Midbrain (tissue), 1 donor: Measurements from ENCODE around the gene HAND1.

Experiments
- DNase-seq: peaks from one replicate; lab custom pipeline; 2025; lab: John Stamatoyannopoulos, UW

The HAND1 gene

DNA sequence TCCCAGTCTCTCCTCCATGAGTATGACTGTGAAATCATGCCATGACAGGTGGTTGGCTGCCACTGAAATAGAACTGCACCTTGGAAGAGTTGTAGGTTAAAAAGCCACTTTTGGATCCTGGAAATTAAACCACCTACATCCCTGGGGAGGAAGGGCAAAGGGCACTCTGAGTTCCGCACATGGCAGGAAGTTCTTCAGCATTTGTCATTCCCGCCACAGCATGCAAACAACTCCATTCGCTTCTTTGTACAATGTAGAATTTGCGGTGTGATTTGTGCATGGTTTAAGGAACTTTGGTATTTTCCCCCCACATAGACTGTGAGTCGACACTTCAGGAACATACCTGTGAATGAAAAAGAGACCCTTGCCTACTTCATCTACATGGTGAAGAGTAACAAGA is 22.4 kb downstream of the HAND1 start:
- DNase-seq, result no peak

DNA sequence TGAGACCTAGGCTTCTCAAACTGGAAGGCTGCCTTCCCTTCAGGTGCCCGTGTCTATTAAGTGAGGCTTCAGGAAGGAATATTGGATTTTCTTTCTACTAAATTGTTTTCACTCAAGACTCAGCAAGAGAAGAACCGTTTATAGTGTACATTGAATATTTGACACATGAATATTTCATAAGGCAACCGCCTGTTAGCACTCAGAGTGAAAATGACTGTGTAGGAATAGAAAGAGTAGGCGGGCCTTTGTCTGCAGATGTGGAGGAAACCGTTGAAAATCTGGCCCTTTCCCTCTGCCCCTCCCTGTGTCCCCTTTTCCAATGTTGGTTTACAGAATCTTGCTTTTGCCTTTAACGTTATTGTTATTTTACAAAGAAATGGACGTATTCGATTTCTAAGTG is 26.1 kb downstream of the HAND1 start:
- no peak for DNase-seq

DNA sequence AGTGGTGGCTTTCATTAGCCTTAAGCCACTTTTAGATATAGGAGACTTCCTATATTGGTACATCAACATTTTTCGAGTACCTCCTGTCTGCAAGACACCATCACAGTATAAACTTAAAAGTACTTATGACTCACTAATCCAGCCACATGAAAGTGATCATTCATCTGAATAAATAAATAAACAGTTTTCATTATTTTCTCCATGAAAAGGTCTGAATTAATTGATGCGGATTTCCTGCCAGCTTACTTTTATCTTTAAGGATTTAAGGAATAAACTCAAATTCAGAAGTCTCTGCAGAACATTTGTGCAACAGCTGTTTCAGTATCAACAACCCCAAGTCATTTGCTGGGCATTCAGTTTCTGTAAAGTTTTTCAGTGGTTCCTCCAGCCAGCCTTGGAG is 28.2 kb downstream of the HAND1 start:
- no peak for DNase-seq

DNA sequence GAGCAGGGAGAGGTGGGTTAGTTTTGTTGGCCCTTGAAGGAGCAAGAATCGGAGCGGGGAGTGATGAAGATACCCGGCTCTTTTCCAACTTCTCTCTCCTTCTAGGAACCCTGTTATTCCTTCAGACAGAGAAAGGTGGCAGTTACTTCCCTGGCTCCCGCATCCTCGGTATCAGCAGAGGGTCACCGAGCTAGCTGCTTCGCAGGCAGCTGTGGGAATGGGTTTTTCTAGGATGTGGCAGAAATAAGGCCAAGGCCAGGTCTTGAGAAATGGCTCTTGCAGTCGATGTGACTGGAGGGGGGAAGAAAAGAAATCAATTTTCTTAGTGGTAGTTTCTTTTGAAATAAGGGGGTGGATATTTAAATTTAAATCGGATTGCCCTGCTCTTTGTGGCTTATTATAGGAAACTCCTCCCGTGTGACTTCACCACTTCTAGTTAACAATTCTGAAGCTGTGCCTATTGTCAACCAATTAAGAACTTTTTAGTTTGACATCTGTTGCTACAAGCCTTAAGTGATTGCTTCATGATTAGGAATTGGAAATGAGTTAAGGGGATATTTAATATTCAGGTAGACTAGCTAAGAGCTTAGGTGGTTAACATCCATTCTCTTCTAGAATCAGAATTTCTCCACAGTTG is 30.8 kb downstream of the HAND1 start:
- DNase-seq, result peak; percentile 23

DNA sequence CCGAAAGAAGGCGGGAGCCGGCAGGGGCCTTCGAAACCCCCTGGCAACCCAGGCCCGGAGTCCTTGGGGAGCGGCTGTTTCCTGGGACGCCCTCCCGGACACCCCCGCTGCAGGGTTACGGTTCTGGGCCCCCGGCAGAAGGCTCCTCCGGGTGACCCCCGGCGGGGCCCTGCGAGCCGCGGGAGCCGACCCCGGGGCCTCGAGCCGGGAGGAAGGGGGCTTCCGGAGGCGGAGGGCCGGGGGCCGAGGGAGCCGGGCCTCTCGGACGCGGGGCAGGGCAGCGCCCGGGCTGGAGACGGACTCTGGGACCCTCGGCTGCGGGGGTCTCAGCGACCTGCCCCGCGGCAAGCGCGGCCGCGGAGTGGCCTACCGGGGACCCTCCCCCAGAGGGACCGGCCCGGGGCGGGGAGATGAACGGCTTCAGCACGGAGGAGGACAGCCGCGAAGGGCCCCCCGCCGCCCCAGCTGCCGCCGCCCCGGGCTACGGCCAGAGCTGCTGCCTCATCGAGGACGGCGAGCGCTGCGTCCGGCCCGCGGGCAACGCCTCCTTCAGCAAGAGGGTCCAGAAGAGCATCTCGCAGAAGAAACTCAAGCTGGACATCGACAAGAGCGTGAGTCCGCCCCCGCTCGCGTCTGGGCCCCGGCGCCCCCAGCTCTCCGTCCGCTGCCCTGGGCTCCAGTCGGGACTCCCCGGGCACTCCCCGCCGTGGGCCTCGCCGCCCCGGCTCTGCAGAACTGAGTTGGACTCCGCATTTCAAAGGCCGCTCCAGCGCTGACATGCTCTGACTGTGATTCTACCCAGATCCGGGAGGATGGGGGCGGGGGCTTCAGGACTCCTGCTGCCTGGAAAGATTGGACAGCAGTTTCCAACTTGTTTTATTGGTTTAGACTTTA is 31.6 kb downstream of the HAND1 start:
- peak; percentile 23 for DNase-seq

DNA sequence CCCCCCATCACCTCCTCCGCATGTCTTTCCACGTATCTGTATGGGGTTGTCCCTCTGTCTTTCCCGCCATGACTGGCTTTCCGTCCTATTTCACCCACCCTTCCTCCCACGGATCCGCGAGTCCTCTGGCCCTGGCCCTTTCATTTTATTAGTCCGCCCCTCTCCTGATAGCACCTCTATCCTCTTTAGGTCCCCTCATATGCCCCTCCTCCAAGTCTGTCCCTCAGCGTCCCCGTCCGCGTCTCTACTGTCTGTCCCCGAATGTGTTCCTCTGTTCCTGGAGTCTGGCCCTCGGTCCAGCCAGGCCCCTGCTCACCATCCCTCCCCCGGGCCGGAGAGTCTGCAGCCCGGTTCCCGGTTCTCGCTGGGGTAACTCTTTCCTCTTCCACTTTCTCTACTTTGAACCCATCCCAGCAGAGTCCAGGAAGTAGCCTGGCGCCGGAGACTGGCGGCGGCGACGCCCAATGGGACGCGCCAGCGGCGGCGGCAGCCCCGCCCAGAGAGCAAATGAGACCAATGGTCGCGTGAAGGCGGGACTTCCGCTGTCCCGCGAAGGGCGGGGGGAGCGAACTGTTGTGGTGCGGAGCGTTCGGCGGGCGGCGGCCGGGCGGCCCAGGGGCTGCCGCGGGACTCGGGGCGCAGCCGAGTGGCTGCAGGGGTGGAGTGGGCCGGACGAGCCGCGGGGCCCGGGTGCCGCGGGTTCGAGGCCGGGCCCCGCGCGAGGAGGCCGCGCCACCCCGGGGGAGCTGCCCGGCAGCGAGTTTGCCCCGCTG is 32.4 kb downstream of the HAND1 start, which contains the start of gene SAP30L:
TSS of gene SAP30L (plus strand) at position 576 of the 773 bp plus-strand sequence. CDS start 608 bp downstream, outside the sequence.
- peak; percentile 96 for DNase-seq

DNA sequence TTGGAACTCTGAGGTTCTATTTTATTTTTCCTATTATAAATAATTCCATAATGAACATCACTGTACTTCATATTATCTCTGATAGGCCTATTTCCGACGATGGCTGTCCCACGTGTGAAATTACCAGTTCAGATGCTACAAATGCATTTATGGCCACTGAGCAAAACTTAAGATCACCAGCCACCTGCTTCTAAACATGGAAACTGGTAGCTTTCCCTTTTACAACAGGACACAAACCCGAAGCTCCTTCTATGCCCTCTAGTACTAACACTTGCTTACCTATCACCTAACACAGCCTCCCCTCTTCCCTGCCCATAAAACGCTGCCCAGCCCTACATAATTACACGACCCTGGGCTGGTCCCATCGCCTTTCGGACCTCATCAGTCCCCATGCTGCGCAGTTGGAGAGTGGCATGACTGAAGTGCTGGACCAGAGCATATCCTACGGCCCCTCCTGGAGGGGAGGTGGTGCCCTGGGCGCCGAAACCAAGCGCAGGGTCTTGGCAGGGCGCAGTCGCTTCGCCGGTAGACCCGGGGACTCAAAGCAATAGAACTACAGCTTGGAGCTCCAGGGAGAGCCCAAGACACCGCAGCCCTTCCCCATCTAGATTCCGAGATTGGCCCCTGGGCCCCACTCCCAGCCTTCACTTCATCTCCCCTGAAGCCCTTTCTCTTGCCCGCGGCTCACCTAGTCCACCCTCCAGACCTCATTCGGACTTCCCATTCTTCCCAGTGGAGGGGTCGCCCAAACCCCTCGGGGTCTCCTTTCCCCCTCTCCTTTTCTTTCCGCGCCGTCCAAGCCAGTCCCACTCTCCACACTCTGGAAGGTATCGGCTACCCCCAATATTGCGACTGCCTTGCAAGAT is 33.2 kb downstream of the HAND1 start:
- DNase-seq, result no peak

DNA sequence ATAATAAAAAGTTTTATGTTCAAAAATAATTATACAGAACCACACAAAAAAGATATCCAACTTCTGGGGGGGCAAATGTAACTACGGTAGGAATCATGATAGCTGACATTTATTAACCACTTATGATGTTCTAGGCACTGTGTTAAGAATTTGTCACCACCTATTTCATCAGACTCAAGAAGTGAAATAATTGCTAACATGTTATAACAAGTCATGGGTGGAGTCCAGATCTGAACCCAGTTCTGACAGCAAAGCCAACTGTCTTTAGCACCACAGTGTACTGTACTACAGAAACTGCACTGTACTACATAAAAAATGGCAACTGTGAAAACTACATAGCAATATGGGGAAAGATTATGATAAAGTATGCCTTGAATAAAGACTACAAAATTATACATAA is 35.2 kb downstream of the HAND1 start:
- no peak for DNase-seq

DNA sequence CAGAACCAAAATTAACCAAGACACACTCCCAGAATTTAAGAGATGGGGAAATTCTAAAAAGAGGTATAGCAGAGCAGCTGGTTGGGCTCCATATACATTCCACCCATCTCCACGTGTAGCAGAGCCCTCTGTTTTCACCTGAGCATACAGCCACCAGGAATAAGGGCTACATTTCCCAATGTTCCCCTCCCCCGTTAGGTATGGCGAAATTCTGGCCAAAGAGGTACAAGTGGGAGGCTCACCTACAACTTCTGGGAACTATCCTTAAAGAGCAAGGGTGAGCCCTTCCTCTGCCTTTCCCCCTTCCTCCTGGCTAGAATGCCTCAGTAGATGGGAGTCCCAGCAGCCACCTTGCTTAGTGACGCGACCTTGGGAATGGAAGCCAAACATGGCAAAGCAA is 37.5 kb downstream of the HAND1 start:
- DNase-seq, result no peak

DNA sequence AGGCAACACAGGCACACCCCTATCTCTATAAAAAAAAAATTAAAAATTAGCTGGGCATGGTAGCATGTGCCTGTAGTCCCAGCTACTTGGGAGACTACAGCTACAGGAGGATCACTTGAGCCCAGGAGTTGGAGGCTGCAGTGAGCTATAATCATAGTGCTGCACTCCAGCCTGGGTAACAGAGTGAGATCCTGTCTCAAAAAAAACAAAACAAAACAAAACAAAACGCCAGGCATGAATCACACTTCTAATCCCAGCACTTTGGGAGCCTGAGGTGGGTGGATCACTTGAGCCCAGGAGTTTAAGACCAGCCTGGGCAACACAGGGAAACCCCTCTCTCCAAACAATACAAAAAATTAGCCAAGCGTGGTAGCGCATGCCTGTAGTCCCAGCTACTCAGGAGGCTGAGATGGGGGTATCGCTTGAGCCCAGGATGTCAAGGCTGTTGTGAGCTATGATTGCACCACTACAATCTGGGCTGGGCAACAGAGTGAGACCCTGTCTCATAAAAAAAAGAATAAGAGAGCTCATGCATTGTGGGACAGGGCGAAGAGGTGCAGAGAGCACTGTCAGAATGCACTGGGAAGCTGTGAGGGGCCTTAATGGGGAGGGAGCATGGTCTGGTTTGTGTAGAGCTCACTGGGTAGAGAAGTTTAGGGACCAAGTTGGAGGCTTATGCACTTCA is 40.6 kb downstream of the HAND1 start:
- DNase-seq, result no peak

DNA sequence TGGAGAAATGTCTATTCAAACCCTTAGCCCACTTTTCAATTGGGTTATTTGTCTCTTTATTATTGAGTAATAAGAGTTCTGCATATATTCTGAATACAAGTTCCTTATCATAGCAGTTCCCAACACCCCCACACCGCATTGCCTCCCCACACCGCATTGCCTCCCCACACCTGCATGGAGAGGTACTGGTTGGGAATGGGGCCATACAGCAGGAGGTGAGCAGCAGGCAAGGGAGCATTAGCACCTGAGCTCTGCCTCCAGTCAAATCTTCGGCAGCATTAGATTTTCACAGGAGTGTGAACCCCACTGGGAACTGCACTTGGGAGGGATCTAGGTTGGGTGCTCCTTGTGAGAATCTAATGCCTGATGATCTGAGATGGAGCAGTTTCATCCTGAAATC is 42.8 kb downstream of the HAND1 start:
- no peak for DNase-seq

DNA sequence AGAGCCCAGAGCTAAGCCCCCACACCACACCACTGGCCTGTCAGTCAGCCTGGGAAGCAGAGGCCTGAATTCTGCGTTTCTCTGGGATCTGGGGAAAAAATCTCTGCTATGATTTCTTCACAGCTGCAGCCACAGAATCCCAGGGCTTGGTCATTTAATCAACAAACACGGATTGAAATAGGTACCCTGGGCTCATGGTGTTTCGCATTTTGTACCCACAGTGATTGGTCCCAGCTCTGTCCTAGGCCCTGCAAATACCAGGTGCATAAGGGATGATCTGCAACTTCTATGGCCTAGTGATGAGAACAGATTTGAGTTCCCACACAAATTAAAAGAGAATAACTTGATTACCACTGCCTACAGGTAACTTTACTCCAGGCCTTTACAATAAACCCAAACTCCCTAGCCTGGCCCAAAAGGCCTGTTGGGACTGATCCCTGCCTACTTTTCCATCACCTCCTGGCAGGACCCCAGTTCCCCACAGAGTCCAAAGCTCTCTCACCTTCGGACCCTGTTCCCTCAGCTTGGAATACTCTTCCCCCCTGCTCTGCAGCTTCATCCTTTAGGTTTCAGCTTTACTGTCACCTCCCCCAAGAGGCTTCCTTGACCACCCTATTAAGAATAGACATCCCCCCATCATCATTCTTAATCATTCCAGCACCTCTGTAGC is 46.9 kb downstream of the HAND1 start:
- DNase-seq, result no peak

DNA sequence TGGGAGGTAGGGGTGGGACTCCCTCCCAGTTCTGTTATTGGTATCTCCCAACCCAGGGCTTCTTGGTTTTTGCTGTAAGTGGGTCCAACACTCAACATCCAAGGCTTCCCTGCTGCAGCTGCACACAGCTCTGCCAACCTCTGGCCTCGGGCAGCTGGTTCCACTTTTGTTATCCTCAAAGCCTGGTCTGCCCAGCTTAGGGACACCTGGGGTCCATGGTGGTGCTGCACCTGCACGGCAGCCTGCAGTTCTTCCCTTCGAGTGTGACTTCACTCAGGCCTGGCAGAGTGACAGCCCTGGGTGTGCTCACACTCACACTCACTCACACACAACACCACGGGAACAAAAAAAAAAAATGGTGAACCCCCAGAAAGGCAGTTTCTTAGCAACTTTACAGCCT is 47.6 kb downstream of the HAND1 start:
- no peak for DNase-seq

DNA sequence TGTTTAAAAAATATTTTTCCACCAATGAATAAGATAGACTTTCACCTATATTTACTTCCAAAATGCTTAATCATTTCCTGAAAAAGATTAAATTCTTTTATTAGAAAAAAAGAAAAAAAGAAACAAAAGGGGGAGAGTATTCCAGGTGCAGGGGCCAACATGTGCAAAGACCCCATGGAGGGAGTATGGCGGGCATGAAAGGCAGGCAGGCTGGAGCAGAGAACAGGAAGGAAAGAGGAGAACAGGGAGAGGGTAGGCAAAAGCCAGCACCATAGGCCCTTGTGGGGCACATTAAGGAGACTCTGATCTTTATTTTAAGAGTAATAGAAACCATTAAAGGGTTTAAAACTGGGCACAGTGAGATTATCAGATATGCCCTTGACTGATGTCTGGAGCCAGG is 48.7 kb downstream of the HAND1 start:
- no peak for DNase-seq

DNA sequence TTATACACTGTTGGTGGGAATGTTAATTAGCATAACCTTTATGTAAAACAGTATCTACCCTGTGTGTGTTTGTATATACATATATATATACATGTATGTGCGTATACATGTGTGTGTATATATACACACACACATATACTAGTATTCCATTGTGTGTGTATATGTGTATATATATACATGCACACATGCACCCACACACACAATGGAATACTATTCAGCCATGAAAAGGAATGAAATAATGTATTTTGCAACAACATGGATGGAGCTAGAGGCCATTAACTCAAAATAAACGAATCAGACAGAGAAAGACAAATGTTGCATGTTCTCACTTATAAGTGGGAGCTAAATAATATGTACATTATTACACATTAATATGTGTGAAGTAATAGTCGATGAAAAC is 49.8 kb downstream of the HAND1 start:
- no peak for DNase-seq
